ENCODE measurements around the gene RELCH. TPM values are rescaled to one million over a fixed set of nuclear protein-coding genes. Genes with fewer than 3 reads are reported as not detected.

The RELCH gene
- total and polyA plus RNA-seq, 2 of the 13 experiments (the other 11 are each of a cell fraction or from before 2014, with no cell fraction given): 5.6 to 31.7 TPM

GRCh38 chr18:62342884-62343283 is 155.8 kb downstream of the RELCH start:
- H3K79me2 ChIP-seq (ENCODE audit: insufficient read depth, low read length): no peaks in the 10 kb centered on the region
- CTCF ChIA-PET (ENCODE audit: low intra/inter-chr PET ratio, low total read pairs): no interaction called here
- POLR2A ChIA-PET: no interaction called here
- H4K20me1 ChIP-seq (ENCODE audit: insufficient read depth, low read length): no peaks in the 10 kb centered on the region
- no peaks in the 10 kb centered on the region; a peak in 1 of 5 replicates for H3K36me3 ChIP-seq (replicated peaks in 1 of 2; ENCODE audit: control insufficient read depth in 1 of 2, insufficient read depth in 2 of 2, low read length in 2 of 2)
- no peak for DNase-seq (ENCODE audit: low spot score)
- BruUV-seq (replicated peaks): no TSS peak
- ATAC-seq: no peak
- no peak overlapping the region for H3K9ac ChIP-seq (ENCODE audit: insufficient read depth, low read depth, low read length)
- FAIRE-seq: no peak
- H3K9me3 ChIP-seq (ENCODE audit: low read length): no peaks in the 10 kb centered on the region
- no peak overlapping the region for H3K4me3 ChIP-seq (replicated peaks in 1 of 3; ENCODE audit: insufficient read depth in 1 of 3, low read depth in 2 of 3, low read length in 3 of 3)
- no peak overlapping the region for H3K4me2 ChIP-seq (ENCODE audit: low read depth, low read length)
- intact Hi-C loops (cut with micrococcal nuclease; ENCODE audit: unreplicated experiment) (no loop called here), in situ Hi-C loops (cut with HindIII; ENCODE audit: extremely low pct_ligation_motif_present, low pct_unique_long_range_greater_than_20kb) (no loop called here)
- WGBS (ENCODE audit: low lambda C conversion rate): 87% methylated on average over 4 of the region's 4 CpGs
- peaks cover 17% of the 10 kb centered on the region for H3K4me1 ChIP-seq (ENCODE audit: insufficient read depth, low read length)
- no peak overlapping the region for H3K27ac ChIP-seq (ENCODE audit: extremely low read length, insufficient read depth, low read length)
- no peaks in the 10 kb centered on the region for H3K27me3 ChIP-seq (ENCODE audit: control insufficient read depth in 1 of 2, insufficient read depth in 2 of 2, low read length in 2 of 2)
- TF ChIP-seq, protein P1, sequence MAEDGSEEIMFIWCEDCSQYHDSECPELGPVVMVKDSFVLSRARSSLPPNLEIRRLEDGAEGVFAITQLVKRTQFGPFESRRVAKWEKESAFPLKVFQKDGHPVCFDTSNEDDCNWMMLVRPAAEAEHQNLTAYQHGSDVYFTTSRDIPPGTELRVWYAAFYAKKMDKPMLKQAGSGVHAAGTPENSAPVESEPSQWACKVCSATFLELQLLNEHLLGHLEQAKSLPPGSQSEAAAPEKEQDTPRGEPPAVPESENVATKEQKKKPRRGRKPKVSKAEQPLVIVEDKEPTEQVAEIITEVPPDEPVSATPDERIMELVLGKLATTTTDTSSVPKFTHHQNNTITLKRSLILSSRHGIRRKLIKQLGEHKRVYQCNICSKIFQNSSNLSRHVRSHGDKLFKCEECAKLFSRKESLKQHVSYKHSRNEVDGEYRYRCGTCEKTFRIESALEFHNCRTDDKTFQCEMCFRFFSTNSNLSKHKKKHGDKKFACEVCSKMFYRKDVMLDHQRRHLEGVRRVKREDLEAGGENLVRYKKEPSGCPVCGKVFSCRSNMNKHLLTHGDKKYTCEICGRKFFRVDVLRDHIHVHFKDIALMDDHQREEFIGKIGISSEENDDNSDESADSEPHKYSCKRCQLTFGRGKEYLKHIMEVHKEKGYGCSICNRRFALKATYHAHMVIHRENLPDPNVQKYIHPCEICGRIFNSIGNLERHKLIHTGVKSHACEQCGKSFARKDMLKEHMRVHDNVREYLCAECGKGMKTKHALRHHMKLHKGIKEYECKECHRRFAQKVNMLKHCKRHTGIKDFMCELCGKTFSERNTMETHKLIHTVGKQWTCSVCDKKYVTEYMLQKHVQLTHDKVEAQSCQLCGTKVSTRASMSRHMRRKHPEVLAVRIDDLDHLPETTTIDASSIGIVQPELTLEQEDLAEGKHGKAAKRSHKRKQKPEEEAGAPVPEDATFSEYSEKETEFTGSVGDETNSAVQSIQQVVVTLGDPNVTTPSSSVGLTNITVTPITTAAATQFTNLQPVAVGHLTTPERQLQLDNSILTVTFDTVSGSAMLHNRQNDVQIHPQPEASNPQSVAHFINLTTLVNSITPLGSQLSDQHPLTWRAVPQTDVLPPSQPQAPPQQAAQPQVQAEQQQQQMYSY (CRISPR knock-in tag; IDR thresholded peaks at IDR 0.05): no peak
- no peak for TF ChIP-seq SRY (CRISPR knock-in tag; IDR thresholded peaks at IDR 0.05)
- TF ChIP-seq, protein P2, sequence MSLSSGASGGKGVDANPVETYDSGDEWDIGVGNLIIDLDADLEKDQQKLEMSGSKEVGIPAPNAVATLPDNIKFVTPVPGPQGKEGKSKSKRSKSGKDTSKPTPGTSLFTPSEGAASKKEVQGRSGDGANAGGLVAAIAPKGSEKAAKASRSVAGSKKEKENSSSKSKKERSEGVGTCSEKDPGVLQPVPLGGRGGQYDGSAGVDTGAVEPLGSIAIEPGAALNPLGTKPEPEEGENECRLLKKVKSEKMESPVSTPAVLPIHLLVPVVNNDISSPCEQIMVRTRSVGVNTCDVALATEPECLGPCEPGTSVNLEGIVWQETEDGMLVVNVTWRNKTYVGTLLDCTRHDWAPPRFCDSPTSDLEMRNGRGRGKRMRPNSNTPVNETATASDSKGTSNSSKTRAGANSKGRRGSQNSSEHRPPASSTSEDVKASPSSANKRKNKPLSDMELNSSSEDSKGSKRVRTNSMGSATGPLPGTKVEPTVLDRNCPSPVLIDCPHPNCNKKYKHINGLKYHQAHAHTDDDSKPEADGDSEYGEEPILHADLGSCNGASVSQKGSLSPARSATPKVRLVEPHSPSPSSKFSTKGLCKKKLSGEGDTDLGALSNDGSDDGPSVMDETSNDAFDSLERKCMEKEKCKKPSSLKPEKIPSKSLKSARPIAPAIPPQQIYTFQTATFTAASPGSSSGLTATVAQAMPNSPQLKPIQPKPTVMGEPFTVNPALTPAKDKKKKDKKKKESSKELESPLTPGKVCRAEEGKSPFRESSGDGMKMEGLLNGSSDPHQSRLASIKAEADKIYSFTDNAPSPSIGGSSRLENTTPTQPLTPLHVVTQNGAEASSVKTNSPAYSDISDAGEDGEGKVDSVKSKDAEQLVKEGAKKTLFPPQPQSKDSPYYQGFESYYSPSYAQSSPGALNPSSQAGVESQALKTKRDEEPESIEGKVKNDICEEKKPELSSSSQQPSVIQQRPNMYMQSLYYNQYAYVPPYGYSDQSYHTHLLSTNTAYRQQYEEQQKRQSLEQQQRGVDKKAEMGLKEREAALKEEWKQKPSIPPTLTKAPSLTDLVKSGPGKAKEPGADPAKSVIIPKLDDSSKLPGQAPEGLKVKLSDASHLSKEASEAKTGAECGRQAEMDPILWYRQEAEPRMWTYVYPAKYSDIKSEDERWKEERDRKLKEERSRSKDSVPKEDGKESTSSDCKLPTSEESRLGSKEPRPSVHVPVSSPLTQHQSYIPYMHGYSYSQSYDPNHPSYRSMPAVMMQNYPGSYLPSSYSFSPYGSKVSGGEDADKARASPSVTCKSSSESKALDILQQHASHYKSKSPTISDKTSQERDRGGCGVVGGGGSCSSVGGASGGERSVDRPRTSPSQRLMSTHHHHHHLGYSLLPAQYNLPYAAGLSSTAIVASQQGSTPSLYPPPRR (CRISPR knock-in tag; IDR thresholded peaks at IDR 0.05; ENCODE audit: borderline replicate concordance): no peak
- TF ChIP-seq ZNF773 (CRISPR knock-in tag; IDR thresholded peaks at IDR 0.05; ENCODE audit: borderline replicate concordance): no peak
- no peak for TF ChIP-seq ATF1 (CRISPR knock-in tag; IDR thresholded peaks at IDR 0.05)
- no peak for TF ChIP-seq PCBP2 (optimal IDR thresholded peaks at IDR 0.05; ENCODE audit: low read depth, low read length, poor library complexity, severe bottlenecking)
- TF ChIP-seq ZNF746 (CRISPR knock-in tag; IDR thresholded peaks at IDR 0.05): no peak
- no peak for TF ChIP-seq RXRB (CRISPR knock-in tag; IDR thresholded peaks at IDR 0.05; ENCODE audit: borderline replicate concordance)
- TF ChIP-seq RXRA (CRISPR knock-in tag; IDR thresholded peaks at IDR 0.05): no peak
- no peak for TF ChIP-seq ZNF383 (CRISPR knock-in tag; IDR thresholded peaks at IDR 0.05; ENCODE audit: borderline replicate concordance)
- TF ChIP-seq ZNF761 (CRISPR knock-in tag; conservative IDR thresholded peaks at IDR 0.05): no peak
- no peak for TF ChIP-seq MIER3 (CRISPR knock-in tag; IDR thresholded peaks at IDR 0.05; ENCODE audit: borderline replicate concordance)
- TF ChIP-seq E2F1 (CRISPR knock-in tag; IDR thresholded peaks at IDR 0.05): no peak
- TF ChIP-seq HNF4A (CRISPR knock-in tag; IDR thresholded peaks at IDR 0.05): no peak
- no peak for TF ChIP-seq PRMT3 (CRISPR knock-in tag; IDR thresholded peaks at IDR 0.05; ENCODE audit: borderline replicate concordance, low read depth)
- no peak for TF ChIP-seq NBN (conservative IDR thresholded peaks at IDR 0.05)
- H2AFZ ChIP-seq (ENCODE audit: low read length): no peak overlapping the region
